ENCODE data around the gene EDDM3A. TPM values are rescaled to one million over a fixed set of nuclear protein-coding genes. Genes with fewer than 3 reads are reported as not detected.

The EDDM3A gene
- total RNA-seq, 4 donors from 2014 or later = not detected

DNA sequence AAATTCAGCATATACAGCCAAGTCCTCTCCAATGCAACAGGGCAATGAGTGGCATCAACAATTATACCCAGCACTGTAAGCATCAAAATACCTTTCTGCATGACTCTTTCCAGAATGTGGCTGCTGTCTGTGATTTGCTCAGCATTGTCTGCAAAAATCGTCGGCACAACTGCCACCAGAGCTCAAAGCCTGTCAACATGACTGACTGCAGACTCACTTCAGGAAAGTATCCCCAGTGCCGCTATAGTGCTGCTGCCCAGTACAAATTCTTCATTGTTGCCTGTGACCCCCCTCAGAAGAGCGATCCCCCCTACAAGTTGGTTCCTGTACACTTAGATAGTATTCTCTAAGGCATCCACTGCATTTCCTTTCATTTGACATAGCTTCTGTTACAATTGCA lies 36.1 kb downstream of the EDDM3A start:
- no peak for ATAC-seq (ENCODE audit: low FRiP score)
- DNase-seq (ENCODE audit: low spot score) = no peak
- TF ChIP-seq, protein P1, sequence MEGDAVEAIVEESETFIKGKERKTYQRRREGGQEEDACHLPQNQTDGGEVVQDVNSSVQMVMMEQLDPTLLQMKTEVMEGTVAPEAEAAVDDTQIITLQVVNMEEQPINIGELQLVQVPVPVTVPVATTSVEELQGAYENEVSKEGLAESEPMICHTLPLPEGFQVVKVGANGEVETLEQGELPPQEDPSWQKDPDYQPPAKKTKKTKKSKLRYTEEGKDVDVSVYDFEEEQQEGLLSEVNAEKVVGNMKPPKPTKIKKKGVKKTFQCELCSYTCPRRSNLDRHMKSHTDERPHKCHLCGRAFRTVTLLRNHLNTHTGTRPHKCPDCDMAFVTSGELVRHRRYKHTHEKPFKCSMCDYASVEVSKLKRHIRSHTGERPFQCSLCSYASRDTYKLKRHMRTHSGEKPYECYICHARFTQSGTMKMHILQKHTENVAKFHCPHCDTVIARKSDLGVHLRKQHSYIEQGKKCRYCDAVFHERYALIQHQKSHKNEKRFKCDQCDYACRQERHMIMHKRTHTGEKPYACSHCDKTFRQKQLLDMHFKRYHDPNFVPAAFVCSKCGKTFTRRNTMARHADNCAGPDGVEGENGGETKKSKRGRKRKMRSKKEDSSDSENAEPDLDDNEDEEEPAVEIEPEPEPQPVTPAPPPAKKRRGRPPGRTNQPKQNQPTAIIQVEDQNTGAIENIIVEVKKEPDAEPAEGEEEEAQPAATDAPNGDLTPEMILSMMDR (IDR thresholded peaks at IDR 0.05) = no peak

DNA sequence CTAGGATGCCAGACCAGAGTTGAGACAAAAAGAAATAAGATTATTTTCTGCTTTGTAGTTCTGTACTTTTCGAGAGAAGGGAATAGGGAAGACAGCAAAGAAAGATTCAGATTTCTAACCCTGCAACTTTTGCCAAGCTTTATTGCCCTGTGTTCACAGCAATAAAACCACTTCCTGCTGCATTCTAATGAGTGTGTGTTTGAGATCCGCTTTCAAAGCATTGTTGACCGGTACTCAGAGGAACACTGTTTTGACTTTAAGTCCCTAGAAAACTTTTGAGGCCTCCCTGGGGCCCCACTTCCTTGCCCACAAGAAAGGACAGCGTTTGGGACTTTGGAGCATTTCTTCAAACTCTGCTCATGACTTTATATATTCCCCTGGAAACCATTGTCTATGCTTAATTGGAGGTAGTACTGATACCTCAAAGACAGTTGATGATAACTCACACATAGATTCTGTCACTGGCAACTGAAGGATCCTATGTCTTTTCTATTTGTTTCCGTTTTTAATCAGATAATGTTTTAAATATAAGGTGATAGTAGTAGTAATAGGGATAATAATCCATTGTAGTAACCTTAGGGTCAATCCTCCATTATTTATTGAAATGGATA lies 36.7 kb downstream of the EDDM3A start:
- ATAC-seq (ENCODE audit: low FRiP score) = no peak

DNA sequence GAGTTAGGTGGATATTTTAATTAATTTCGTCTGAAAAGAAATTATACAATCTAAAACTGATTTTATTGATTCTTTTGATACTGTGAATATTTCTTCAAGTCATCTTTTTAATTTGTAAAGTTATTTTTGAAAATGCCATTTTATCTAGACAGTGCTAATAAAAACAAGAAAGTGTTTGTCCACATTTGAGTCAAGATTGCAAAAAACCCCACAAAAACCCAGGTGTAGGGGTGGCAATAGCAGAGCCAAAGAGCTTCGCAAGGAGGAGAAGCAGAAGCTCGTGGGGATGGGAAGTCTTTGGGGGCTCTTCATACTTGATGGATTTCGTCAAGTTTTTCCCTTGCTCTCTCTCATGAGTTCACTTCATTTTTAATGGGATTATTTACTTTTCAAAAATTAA lies 41.3 kb downstream of the EDDM3A start:
- ATAC-seq (ENCODE audit: low FRiP score) (no peak), DNase-seq (ENCODE audit: low spot score) (no peak)
- TF ChIP-seq, protein P1 (IDR thresholded peaks at IDR 0.05) = no peak

More for the DNA sequence above, 36.7 kb downstream of the EDDM3A start:
- TF ChIP-seq, protein P1 (IDR thresholded peaks at IDR 0.05) = no peak
- no peak for DNase-seq (ENCODE audit: low spot score)

DNA sequence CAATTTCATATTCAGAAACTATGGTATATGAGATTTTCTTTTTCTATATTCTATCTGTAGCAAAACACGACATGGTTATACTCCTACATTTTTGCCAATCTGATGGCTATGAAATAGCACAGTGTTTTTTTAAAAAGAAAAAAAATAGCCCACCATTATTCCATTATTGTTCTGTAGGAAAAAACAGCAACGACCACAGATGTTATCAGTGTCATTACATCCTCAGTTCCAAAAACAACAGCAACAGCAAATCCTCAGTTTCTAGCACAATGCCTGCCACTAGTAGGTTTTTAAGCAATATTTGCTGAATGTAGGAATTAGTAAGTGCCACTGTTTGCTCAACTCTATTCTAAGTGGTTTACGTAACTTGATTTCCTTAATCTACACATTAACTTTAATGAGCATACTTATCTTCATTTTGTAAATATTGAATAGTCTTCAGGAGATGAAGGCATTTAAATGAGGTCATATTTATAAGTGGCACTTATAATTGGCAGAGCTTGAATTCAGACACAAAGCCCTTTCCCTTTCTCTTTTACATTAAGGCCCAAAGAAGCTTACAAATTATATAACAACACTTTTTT lies 43.6 kb downstream of the EDDM3A start:
- ATAC-seq (ENCODE audit: low FRiP score) (no peak), DNase-seq (ENCODE audit: low spot score) (no peak)
- TF ChIP-seq, protein P1 (IDR thresholded peaks at IDR 0.05) = no peak

DNA sequence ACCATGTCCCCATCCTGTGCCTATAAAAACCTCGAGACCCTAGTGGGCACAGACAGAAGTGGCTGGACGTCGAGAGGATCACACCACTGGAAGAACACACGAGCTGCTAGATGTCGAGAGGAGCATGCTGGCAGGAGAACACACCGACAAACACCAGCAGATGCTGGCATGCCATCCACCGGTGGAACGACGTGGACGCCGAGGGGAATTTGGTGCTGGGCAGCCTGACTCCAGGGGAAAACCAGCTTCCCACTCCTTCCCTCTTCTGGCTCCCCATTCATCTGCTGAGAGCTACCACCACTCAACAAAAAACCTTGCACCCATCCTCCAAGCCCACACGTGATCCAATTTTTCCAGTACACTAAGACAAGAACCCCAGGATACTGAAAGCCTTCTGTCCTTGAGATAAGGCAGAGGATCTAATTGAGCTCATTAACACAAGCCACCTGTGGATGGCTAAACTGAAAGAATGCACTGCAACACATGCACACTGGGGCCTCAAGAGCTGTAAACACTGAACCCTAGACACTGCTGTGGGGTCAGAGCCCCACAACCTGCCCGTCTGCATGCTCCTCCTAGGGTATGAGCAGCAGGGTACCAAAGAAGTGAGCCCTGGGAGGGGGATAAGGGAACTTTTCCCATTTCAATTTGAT lies 44.9 kb downstream of the EDDM3A start:
- ATAC-seq (ENCODE audit: low FRiP score) = no peak
- TF ChIP-seq, protein P1 (IDR thresholded peaks at IDR 0.05) = no peak
- no peak for DNase-seq (ENCODE audit: low spot score)

DNA sequence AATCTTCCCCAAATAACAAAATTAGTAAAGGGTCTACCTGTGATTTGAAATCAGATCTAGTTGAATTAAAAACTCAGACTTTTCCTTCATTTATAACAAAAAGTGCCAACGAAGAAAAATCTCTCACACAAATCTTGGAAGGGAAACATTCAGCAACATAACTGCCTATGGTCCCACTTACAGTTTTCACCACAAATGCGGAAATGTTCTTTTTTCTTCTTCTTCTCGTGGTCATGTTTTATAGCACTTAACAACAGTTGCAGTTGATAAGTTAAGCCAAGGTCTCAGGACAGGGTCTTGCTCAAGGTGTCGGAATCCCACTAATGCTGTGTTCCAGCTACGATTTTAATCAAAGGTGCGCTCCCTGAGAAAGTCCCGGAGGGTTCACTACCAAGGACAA lies 45.5 kb downstream of the EDDM3A start:
- TF ChIP-seq, protein P1 (IDR thresholded peaks at IDR 0.05) = no peak

DNA sequence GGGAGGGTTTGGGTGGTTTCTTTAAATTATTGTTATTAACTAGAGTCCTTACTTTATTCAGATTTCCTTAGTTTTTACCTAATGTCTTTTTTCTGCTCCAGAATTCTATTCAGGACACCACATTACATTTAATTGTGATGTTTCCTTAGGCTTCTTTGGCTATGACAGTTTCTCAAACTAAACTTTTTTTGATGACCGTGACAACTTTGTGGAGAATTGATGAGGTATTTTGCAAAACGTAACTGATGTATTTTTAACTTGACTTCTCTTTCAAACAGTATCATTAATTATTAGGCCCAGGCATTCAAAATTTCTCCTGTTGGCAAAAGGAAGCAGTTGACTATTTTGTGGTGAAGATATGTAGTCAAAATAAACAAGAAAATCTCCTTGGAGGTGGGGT lies 45.9 kb downstream of the EDDM3A start:
- no peak for ATAC-seq (ENCODE audit: low FRiP score)
- no peak for DNase-seq (ENCODE audit: low spot score)
- TF ChIP-seq, protein P1 (IDR thresholded peaks at IDR 0.05) = no peak

More for the DNA sequence above, 45.5 kb downstream of the EDDM3A start:
- DNase-seq (ENCODE audit: low spot score) = no peak
- no peak for ATAC-seq (ENCODE audit: low FRiP score)

Measured in omental fat pad (tissue), 4 donors.